Fibroblast of pulmonary artery (primary cell): ENCODE results near the gene LILRB2.
A peak's percentile ranks its signal among the peaks of the same experiment; 100 is the strongest.
"Not testable (repeated sequence)": the region's sequence is repeated elsewhere in the genome, so short reads cannot be mapped to it uniquely, and the experiment has no call there.

Source experiments
- DNase-seq: peaks from one replicate; pipeline ENCODE4 v3.0.0-alpha.2; 2010; ENCODE audit warnings: low read depth
- H3K4me3 ChIP-seq: replicated peaks from 2 replicates; pipeline ENCODE4 v1.5.1; 2011; ENCODE audit warnings: low read depth, mild to moderate bottlenecking, control low read depth, low read length, moderate library complexity
- CTCF ChIP-seq: IDR thresholded peaks from 2 replicates; pipeline ENCODE4 v1.5.1; 2011; ENCODE audit warnings: mild to moderate bottlenecking, control low read depth, low read length, inconsistent platforms; ENCODE audit errors: missing control alignments

Gene LILRB2

GRCh38 chr19:54252845-54253244, 28.1 kb downstream of the LILRB2 start:
- TF ChIP-seq CTCF: no peak
- H3K4me3 ChIP-seq: no peak overlapping the region
- no peak for DNase-seq

DNA sequence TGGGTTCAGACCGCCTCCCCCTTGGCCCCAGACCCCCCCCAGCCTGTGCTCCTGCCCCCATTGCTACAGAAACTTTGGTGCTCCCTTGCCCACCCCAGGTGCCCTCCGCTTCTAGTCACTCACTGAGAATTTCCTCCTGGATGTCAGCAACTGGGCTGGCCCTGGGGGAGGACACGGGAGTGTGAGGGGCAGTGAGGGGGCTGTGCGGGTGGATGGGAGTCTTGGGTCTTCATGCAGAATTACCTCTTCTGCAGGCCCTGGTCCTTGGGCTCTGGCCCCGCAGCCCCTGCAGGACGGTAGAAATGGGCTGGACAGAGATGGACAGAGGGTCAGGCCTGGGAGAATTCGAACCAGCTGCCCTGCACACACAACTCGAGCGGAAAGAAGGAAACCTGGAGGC, 28.7 kb downstream of the LILRB2 start:
- DNase-seq: no peak
- H3K4me3 ChIP-seq: no peak overlapping the region
- no peak for TF ChIP-seq CTCF

GRCh38 chr19:54248016-54248601, 32.8 kb downstream of the LILRB2 start:
- H3K4me3 ChIP-seq: no peak overlapping the region
- TF ChIP-seq CTCF: no peak
- DNase-seq: peak; percentile 42

DNA sequence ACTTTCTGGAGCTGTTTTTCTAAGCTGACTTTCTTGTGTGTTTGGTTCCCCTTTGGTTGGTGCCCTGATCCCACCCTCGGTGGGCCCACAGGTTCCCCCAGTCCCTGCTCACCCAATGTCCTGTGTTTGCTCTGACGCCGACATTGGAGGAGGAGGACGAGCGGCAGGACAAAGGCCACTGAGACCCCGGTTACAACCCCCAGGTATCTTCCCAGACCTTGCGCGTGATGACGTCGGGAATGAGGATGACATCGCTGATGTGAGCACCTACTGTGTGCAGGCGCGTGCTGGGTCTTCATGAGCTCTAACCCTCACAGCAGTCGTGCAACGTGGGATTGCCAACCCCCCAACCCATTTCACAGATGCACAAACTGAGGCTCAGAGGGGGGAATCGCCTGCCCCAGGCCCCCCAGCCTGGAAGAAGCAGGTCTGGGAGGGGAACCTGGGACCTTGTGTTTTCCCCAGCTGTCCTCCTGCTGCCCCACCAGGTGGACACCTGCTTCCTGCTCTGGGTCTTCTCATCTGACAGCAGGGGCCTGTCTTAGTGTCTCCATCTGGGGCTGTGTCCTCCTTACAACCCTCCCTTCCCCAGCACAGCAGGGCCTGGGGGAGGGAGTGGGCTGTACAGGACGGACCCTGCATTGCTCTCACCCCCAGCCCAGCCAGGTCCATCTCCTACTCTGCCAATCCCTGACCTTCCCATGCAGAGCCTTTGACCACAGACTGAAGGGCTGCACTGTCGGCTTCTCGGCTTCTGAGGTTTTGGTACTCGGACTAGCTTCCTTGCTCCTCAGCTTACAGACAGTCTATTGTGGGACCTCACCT, 33.6 kb downstream of the LILRB2 start:
- DNase-seq: no peak
- TF ChIP-seq CTCF: no peak
- H3K4me3 ChIP-seq: no peak overlapping the region

DNA sequence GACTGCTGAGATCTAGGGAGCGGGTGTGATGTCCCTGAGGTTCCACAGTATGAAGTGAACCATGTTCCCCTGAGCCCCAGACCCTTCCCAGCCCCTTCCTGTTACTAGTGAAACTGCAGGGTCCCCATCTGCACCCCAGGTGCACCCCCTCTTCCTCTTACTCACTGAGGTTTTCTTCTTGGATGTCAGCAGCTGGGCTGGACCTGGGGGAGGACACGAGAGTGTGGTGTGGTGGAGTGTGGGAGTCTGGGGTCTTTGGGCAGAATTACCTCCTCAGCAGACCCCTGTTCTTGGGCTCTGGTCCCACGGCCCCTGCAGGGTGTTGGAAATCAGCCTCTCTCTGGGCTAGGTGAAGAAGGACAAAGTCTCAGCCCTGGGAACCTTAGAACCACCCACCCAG, 35.0 kb downstream of the LILRB2 start:
- TF ChIP-seq CTCF: no peak
- DNase-seq: no peak
- H3K4me3 ChIP-seq: no peak overlapping the region

DNA sequence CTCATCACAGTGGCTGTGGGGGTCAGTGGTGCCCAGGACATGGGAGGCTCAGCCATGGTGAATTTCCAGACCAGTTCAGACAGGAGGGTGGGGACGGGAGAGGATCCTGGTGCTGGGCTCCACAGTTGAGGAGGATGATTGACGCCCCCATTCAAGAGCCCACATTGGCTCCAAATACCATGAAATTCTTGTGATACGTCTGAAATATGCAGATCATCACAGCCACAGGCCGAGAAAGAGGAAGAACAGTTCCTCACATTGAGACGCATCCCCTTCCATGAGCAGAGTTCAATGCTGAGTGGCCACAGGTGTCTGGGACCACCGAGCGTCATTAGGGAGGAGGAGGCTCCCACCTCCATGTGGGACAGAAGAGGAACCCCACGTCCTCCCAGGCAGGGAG, 37.1 kb downstream of the LILRB2 start:
- not testable (repeated sequence) for H3K4me3 ChIP-seq

DNA sequence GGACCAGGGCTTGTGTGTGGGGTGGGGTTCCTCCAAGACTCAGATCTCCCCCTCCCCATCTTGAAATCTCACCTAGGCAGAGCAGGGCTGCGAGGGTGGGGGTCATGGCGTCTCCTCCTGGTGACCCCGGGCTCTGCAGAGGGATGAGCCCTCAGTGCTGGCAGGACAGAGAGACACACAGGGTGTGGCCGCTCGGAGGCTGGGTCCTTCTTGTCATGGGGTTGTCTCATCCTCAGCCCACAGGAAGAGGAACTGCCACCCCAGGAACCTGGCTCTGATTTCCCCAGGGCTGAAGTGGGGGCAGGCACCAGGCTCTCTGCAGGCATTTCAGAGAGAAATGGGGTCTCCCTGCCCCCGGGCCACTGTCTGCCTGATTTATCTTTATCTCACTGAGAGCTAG, 38.3 kb downstream of the LILRB2 start, which contains the start of gene LILRA6:
TSS of gene LILRA6 (minus strand) at position 145 of the 400 bp plus-strand sequence.
- DNase-seq, H3K4me3 ChIP-seq: not testable (repeated sequence)

More for the DNA sequence above, 37.1 kb downstream of the LILRB2 start:
- not testable (repeated sequence) for DNase-seq

GRCh38 chr19:54242234-54242633, 38.7 kb downstream of the LILRB2 start:
- H3K4me3 ChIP-seq, DNase-seq: not testable (repeated sequence)

DNA sequence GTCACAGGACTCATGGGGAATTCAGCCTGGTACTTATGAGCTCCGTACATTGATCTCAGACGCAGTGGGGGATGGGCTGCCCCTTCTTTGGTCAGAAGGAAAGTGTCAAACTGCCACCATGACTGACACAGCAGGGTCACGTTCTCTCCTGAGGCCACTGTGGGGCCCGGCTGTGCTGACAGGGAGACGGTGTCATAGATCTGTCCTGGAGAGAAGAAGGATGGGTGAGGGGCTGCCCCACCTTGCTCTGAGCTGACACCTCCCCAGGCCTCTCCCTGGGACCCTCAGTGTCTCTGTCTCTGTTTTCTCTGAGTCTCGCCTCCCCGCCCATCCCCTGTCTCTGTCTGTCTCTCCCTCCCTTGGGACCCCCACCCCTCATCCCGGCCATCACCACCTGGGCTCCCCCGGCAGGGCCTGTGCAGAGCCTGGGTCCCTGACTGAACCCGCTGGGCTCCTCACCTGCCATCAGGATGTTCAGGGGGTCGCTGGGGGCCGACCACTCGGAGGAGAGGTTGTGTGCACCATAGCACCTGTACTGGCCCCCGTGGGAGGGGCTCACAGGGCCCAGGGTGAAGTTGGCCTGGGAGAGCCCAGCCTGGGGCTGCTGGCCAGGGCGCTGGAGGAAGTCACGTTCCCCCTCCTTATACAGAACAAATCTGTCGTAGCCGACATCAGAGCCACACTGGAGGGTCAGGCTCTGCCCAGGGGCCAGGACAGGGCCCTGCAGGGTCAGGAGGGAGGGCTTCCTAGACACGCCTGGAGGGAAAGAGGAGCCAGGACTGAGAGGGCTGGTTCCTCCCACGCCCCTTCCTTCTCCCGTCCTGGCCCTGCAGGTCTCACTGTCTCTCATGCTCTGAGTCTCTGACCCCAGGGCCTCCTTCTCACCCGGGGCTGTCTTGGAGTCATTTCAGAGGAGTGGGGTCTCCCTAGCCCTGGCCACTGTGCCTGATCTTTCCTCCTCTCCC, 40.3 kb downstream of the LILRB2 start:
- not testable (repeated sequence) for DNase-seq, H3K4me3 ChIP-seq

- not testable (repeated sequence) for H3K4me3 ChIP-seq, DNase-seq
Observed at GRCh38 chr19:54239491-54240371, 41.2 kb downstream of the LILRB2 start.
